ENCODE measurements around the gene FANCB.

FANCB gene

GRCh38 chrX:14832586-14832985 is 40.3 kb downstream of the FANCB start:
- no peak for DNase-seq (ENCODE audit: low read depth)

GRCh38 chrX:14832151-14832550 is 40.7 kb downstream of the FANCB start:
- no peak for DNase-seq (ENCODE audit: low read depth)

GRCh38 chrX:14829643-14830042 is 43.2 kb downstream of the FANCB start:
- no peak for DNase-seq (ENCODE audit: low read depth)

- no peak for DNase-seq (ENCODE audit: low read depth)
Measured at GRCh38 chrX:14826319-14826718, 46.5 kb downstream of the FANCB start.

GRCh38 chrX:14825851-14826250 is 47.0 kb downstream of the FANCB start:
- no peak for DNase-seq (ENCODE audit: low read depth)

GRCh38 chrX:14819769-14820168 is 53.1 kb downstream of the FANCB start:
- DNase-seq (ENCODE audit: low read depth), result no peak

GRCh38 chrX:14817571-14817970 is 55.3 kb downstream of the FANCB start:
- no peak for DNase-seq (ENCODE audit: low read depth)

- no peak for DNase-seq (ENCODE audit: low read depth)
Measured at GRCh38 chrX:14802943-14803710, 69.7 kb downstream of the FANCB start.

- no peak for DNase-seq (ENCODE audit: low read depth)
Measured at GRCh38 chrX:14801136-14801535, 71.7 kb downstream of the FANCB start.

GRCh38 chrX:14798805-14799397 is 74.0 kb downstream of the FANCB start:
- DNase-seq (ENCODE audit: low read depth), result no peak
